Heart left ventricle (tissue), 13 donors: ENCODE measurements around the gene ZRANB1.

Experiments used
- POLR2A ChIP-seq, 2 donors: fragments of 450-650 bp; IDR thresholded peaks; one replicate each; pipeline ENCODE4 v1.6.1; 2017; ENCODE audit warnings: antibody characterized with exemption in 2 of 2, mild to moderate bottlenecking in 2 of 2, moderate library complexity in 2 of 2
- TF ChIP-seq, protein P1 (sequence below), 12 donors: fragments of 200-600 bp; sonication (generic) in 4 of 12; IDR thresholded peaks; one replicate each; pipeline versions ENCODE4 v1.5.0 to v1.8.0; 2018 to 2022; ENCODE audit warnings: antibody characterized with exemption in 12 of 12, mild to moderate bottlenecking in 5 of 12
- donor health status: ischemic (EF 13 %, LVEDD 7.1; RV severe dilation, severe dysfunction).
- donor health status: DM: no; HTN: yes; CAD: no.
- donor health status: DM: no; HTN: no; CAD: no.
- donor health status: ischemic (EF 25% LVEDD 6.9; RV normal size, moderate dysfunction).
- donor health status: ischemic (EF 25% LVEDD 5.7; RV mildly dilated, moderate dysfunction).
- donor health status: ischemic (EF 35%, LVEDD 5.7; RV mildly dilated, moderate dysfunction).
- donor health status: nonischemic (EF 11% LVEDD 7.7; RV severe dilation, severe dysfunction).
- donor health status: DM: yes; HTN: yes; CAD: no.
- donor health status: PGD.
- donor health status: ischemic (EF 29% LVEDD 5.4; RV normal size, mild dysfunction).
- donor health status: nonischemic (EF 23%, LVEDD 6.1; RV moderate dilation, normal function).

DNA sequence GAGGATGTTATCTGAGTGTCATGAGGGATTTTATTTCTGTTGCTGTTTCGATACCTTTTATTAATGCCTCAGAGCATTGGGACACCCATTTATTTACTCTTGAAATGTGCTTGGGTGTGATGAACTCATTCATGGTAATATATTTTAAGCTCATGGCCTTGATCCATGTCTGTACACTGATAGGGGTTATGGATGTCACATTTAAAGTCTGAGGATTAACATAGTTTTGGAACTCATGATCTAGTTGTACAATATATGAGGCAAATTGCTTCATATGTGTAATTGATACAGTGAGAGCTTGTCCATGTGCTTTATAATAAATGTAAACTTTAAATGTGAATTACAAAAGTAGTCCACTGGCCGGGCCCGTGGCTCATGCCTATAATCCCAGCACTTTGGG is 23.0 kb upstream of the ZRANB1 start:
- TF ChIP-seq, protein P1, sequence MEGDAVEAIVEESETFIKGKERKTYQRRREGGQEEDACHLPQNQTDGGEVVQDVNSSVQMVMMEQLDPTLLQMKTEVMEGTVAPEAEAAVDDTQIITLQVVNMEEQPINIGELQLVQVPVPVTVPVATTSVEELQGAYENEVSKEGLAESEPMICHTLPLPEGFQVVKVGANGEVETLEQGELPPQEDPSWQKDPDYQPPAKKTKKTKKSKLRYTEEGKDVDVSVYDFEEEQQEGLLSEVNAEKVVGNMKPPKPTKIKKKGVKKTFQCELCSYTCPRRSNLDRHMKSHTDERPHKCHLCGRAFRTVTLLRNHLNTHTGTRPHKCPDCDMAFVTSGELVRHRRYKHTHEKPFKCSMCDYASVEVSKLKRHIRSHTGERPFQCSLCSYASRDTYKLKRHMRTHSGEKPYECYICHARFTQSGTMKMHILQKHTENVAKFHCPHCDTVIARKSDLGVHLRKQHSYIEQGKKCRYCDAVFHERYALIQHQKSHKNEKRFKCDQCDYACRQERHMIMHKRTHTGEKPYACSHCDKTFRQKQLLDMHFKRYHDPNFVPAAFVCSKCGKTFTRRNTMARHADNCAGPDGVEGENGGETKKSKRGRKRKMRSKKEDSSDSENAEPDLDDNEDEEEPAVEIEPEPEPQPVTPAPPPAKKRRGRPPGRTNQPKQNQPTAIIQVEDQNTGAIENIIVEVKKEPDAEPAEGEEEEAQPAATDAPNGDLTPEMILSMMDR (IDR thresholded peaks at IDR 0.05), result no peak
- no peak for TF ChIP-seq POLR2A (IDR thresholded peaks at IDR 0.05)
